HG03103 (cell line): ENCODE results near the gene PTRHD1.
"Not testable (repeated sequence)": the region's sequence is repeated elsewhere in the genome, so short reads cannot be mapped to it uniquely, and the experiment has no call there.

Experiments
- ATAC-seq: cut with Tn5 transposase; IDR thresholded peaks from one replicate; pipeline ENCODE4 v1.9.1; 2021; ENCODE audit warnings: low read depth; ENCODE audit not compliant: unreplicated experiment

The PTRHD1 gene, protein sequence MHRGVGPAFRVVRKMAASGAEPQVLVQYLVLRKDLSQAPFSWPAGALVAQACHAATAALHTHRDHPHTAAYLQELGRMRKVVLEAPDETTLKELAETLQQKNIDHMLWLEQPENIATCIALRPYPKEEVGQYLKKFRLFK

GRCh38 chr2:24792874-24793760, at the start of gene PTRHD1, which contains the start of gene CENPO:
Gene PTRHD1 (minus strand): TSS chr2:24793391. CDS start chr2:24793377, 14 bp downstream.
Gene CENPO (plus strand): TSS chr2:24793425. CDS start chr2:24793920, 495 bp downstream.
- peak; percentile 87 for ATAC-seq

DNA sequence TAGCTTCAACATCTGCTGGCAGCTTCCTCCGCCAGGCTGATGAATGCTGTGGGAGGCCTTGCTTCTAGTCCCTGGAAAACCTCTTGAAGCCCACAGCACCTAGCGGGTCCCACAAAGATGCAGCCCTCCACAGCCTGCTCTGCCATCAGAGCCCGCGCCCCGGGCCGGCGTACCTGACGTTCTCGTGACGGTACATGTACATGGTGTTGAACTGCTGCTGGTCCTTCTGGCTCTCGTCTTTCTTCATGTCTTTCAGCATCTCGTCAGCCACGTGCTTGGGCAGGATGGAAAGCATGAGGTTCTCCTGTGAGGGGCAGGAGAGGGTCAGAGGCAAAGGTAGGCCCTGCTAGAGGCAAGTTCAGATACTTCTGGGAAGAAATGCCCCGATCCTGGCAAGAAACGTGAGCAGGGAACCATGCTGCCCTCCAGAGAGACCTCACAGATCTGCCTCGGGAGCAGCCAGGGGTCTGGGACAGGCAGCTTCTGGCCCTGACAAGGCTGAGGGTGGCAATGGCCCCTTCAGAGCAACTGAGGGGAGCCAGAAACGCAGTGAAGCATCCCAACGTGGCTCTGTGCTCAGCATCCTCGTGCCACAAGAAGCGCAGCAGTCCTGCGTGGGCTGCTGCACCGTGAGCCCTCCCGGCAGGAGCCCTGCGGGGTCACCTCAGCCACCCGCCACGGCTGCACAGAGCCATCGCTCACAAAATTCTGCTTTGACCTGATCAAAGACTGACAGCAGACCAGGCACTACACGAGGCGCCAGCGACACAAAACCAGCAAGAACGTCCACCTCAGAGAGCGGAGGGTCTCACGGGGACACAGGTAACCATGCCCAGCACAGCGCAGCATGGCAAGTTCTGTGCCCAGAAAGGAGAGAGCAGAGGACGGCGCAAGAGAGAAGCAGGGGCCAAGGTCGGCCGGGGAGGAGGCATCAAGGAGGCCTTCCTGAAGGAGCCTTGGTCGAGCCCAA, 49.2 kb upstream of the PTRHD1 start:
- no peak for ATAC-seq

DNA sequence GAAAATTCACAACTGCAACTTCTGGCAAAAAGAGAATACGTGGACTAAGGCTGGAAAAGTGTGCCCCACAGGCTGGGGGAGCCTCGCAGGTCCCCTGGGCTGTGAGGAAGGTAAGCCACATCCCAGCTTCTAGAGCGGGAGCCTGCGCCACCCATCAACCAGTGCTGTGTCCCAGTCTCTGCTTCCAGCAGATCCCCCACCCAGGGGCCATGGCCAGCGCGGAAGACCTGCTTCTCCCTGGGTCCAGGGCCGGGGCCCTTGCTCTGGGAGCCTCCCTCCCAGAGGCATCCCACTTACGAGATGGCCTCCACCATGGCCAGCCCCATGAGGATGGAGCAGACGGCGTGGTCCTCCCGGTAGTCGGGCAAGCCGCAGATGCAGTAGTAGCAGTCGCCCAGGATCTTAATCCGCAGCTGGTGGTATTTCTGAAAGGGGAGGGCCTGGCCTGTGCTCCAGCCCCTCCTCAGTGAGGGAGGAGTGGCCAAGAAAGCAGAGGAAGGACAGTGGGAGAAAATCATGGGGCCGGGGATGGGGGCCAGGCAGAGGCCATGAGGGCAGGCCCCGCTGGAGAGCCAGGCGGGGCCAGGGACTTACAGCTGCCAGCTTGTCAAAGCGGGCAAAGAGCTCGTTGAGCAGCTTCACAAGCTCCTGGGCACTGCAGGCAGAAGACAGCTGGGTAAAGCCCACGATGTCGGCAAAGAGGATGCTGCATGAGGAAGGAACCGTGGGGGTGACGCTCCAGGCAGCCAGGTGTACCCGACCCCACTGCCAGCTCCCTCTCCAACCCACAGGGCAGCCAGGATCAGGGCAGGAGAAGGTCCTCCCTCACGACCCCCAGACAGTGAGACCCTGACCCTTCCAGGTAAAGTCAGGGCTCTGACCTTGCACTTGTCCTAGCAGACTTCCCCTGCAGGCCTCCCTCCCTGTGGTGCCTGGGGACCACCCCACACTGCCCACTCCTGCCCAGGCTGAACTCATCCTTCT, 48.1 kb upstream of the PTRHD1 start:
- no peak for ATAC-seq

DNA sequence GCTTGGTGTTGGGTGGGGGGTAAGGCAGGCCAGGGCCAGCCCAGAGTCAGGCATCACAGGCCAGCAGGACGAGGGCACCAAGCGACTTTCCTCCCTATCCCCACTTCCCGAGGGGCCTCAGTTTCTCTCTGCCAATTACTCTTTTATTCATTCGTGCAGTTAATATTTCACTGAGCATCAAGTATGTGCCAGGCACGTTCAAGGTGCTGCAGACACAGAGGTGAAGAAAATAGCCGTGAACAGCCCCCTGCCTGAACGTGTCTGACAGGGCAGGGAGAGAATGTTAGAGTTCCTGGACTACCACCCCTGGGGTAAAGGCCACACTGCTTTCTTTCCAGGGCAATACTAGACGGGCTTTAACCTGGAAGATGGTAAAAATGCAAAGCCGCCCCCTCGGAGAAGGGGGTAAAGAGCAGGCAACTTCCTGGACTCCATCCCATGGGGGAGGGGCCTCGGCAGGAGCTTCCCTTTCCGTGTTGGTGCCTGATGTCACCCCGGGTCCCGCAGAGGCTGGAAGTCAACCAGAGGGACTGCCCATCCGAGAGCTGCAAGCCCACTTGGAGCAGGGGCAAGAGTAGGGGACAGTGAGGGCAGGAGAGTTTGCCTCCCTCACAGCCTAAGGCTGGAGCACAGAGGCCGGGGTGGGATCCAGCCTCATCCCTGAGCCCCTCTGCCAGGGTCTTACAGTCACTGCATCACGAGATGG, 47.1 kb upstream of the PTRHD1 start:
- no peak for ATAC-seq

DNA sequence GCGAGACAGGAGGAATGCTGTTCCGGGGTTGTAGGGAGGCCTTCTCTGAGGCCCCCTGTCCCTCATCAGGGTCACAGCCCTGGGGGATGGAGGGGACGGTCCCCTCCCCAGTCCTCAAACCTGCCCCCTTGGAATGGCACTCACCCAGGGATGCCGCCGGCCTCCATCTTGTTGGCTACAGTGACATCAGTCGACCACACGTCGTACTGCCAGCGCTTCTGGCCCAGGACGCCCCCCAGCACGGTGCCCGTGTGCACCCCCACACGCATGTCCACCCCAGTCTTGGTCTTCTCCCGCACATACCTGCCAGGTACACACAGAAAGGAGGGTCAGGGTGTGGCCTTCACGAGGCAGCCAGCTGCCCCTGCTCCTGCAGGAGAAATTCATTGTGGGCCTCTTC, 46.5 kb upstream of the PTRHD1 start:
- ATAC-seq = no peak

DNA sequence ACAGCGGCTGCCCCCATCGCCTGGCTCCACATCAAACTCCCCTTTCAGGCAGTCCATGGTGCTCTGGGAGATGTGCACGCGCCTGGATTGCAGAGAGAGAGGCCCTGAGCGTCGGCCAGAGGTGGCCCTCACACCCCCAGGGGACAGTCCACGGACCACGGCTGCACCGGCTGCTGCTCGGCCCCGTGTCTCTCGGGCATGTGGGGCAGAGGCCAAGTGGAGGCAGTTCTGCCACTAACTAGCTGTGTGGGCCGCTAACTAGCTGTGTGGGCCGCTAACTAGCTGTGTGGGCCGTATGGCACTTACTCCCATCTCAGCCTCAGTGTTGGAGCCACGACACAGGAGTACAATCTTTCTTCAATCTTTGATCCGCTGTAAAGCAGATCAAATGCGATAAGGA, 45.4 kb upstream of the PTRHD1 start:
- no peak for ATAC-seq

GRCh38 chr2:24837996-24838513, 44.9 kb upstream of the PTRHD1 start:
- ATAC-seq = no peak

- ATAC-seq = no peak
Observed at GRCh38 chr2:24836706-24837105, 43.5 kb upstream of the PTRHD1 start.

- ATAC-seq = no peak
Observed at GRCh38 chr2:24836206-24836605, 43.0 kb upstream of the PTRHD1 start.

DNA sequence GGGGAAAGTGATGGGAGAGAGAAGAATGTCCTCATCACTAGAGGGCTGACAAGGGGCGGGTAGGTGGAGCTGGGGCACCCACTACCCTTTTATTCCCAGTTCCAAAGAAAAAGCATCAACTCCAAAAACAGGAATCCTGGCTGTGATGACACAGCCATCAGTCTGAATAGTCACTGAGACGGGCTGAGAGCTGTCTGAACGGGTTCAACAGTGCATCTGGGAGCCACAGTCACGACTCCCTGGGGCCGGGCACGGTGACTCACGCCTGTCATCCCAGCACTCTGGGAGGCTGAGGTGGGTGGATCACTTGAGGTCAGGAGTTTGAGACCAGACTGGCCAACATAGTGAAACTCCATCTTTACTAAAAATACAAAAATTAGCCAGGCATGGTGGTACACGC, 42.2 kb upstream of the PTRHD1 start:
- not testable (repeated sequence) for ATAC-seq

- ATAC-seq = no peak
Observed at GRCh38 chr2:24834733-24835395, 41.7 kb upstream of the PTRHD1 start.

DNA sequence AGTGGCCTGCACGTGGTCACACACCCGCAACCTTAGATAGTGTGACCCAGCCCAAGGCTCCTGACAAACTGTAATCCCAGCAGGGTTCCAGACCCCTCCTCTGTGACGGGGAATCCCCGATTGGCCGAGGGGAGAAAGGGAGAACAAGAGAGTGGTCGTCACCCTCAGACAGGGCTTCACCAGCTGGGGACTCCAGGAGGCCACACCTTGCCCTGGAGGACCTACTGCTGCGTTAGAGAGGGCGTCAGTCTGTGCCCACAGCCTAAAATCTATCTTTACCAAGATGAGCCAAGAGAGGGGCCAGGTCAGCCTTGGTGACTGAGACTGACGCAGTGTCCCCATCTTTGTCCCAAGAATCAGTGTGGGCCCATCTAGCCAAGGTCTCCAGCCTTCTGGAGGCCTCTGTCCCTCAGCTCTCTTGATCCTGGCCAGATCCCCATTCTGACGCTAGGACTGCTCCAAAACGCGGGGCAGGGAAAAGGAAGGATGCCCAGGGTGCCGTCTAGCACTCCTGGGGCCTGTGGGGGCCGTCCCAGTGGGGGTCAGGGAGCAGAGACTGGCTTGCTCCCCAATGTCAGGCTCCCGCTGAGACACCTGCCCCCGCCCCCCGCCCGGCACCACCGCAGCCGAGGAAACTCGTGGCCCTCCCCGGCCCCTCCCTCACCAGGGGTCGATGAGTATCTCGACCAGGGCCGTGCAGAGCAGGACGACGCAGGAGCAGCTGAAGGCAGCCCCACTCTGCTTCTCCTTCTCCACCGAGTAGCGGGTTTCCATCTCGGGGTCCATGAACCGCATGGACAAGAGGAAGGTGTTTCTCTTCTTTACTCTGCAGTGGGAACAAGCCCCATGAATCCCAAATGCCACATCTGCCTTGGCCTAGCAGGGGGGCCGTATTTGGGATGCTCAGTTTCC, 40.9 kb upstream of the PTRHD1 start:
- ATAC-seq = no peak

- ATAC-seq = no peak
Observed at GRCh38 chr2:24832931-24833701, 39.9 kb upstream of the PTRHD1 start.

DNA sequence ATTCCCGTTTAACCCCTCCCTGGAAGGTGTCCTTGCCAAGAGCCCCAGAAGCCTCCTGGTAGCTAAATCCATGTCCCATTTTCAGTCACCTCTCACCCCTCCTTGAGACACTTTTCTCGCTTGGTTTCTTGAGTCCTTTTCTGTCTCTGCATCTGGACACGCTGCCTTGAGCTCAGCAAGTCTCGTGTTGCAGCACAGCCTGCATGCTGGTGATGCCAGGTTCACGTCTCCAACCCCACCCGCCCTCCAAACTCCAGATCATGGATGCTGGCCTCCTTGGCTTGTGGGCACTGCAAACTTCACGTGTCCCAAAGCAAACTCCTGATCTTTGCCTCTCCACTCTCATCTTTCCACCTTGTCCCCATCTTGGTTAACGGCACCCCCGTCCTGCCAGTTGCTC, 39.3 kb upstream of the PTRHD1 start:
- ATAC-seq = no peak

- ATAC-seq = no peak
Observed at GRCh38 chr2:24832073-24832461, 38.9 kb upstream of the PTRHD1 start.

- ATAC-seq = no peak
Observed at GRCh38 chr2:24831221-24832072, 38.3 kb upstream of the PTRHD1 start.
